ENCODE results near the gene MKLN1.

GRCh38 chr7:131499801-131500200 is 172.1 kb downstream of the MKLN1 start:
- TF ChIP-seq EZH2 (IDR thresholded peaks at IDR 0.05; ENCODE audit: borderline replicate concordance, insufficient read depth, low read length, poor library complexity, severe bottlenecking) = no peak
- no peak for TF ChIP-seq CTCF (IDR thresholded peaks at IDR 0.05; ENCODE audit: poor library complexity, severe bottlenecking)
- no peak for TF ChIP-seq SMC3 (conservative IDR thresholded peaks at IDR 0.05; ENCODE audit: poor library complexity)
- no peak for TF ChIP-seq RAD21 (conservative IDR thresholded peaks at IDR 0.05)
- TF ChIP-seq TAF1 (IDR thresholded peaks at IDR 0.05; ENCODE audit: low read depth) = no peak
- no peak for TF ChIP-seq REST (IDR thresholded peaks at IDR 0.05; ENCODE audit: borderline replicate concordance)
- no peak for TF ChIP-seq POLR2AphosphoS5 (IDR thresholded peaks at IDR 0.05)
- TF ChIP-seq MXI1 (conservative IDR thresholded peaks at IDR 0.05; ENCODE audit: poor library complexity, severe bottlenecking) = no peak
